Neural progenitor cell (in vitro differentiated cells): ENCODE results near the gene LYPD6B. TPM values are rescaled to one million over a fixed set of nuclear protein-coding genes. Genes with fewer than 3 reads are reported as not detected.

ENCODE experiments used
- DNase-seq: peaks from one replicate; pipeline ENCODE4 v3.0.0-alpha.2; 2016; ENCODE audit warnings: low spot score
- H2AFZ ChIP-seq: fragments of 200-600 bp; sonication (generic); replicated peaks from 2 replicates; pipeline ENCODE4 v1.6.1; 2016; ENCODE audit warnings: antibody characterized with exemption
- H3F3A ChIP-seq: fragments of 200-600 bp; sonication (generic); 2 replicates; pipeline ENCODE4 v1.6.1; 2016; ENCODE audit warnings: antibody characterized with exemption, low read depth
- H3K27ac ChIP-seq: fragments of 200-600 bp; sonication (generic); 2 replicates; pipeline ENCODE4 v1.5.1; 2016; ENCODE audit warnings: mild to moderate bottlenecking
- H3K27me3 ChIP-seq: fragments of 200-600 bp; sonication (generic); 2 replicates; pipeline ENCODE4 v1.6.1; 2016; ENCODE audit warnings: mild to moderate bottlenecking, moderate library complexity
- H3K36me3 ChIP-seq: fragments of 200-600 bp; sonication (generic); 2 replicates; pipeline ENCODE4 v1.5.1; 2016
- H3K4me1 ChIP-seq: fragments of 200-600 bp; sonication (generic); 2 replicates; pipeline ENCODE4 v1.6.1; 2016; ENCODE audit warnings: mixed run types
- H3K4me2 ChIP-seq: fragments of 200-600 bp; sonication (generic); 2 replicates; pipeline ENCODE4 v1.6.1; 2016
- H3K4me3 ChIP-seq: fragments of 200-600 bp; sonication (generic); 2 replicates; pipeline ENCODE4 v1.5.1; 2016
- H3K79me2 ChIP-seq: fragments of 200-600 bp; sonication (generic); 2 replicates; pipeline ENCODE4 v1.6.1; 2016; ENCODE audit warnings: low read depth
- H3K9ac ChIP-seq: fragments of 200-600 bp; sonication (generic); 2 replicates; pipeline ENCODE4 v1.6.1; 2016
- H3K9me3 ChIP-seq: fragments of 200-600 bp; sonication (generic); 2 replicates; pipeline ENCODE4 v1.5.1; 2016; ENCODE audit warnings: low read depth
- H4K20me1 ChIP-seq: fragments of 200-600 bp; sonication (generic); 2 replicates; pipeline ENCODE4 v1.6.1; 2016; ENCODE audit warnings: low read depth
- H3K27ac Mint-ChIP-seq: 3 replicates; pipeline ENCODE4 v1.8.0; 2021; ENCODE audit warnings: mixed read lengths
- H3K27me3 Mint-ChIP-seq: 2 replicates; pipeline ENCODE4 v1.8.0; 2022; ENCODE audit warnings: low read depth, mild to moderate bottlenecking, inconsistent platforms, moderate library complexity, mixed read lengths; ENCODE audit not compliant: insufficient read depth
- H3K36me3 Mint-ChIP-seq: 3 replicates; pipeline ENCODE4 v1.8.0; 2021; ENCODE audit warnings: mixed read lengths
- H3K4me1 Mint-ChIP-seq: 3 replicates; pipeline ENCODE4 v1.8.0; 2021; ENCODE audit warnings: mixed read lengths
- H3K4me3 Mint-ChIP-seq: 3 replicates; pipeline ENCODE4 v1.8.0; 2021; ENCODE audit warnings: mild to moderate bottlenecking, moderate library complexity, mixed read lengths
- H3K9me3 Mint-ChIP-seq: 3 replicates; pipeline ENCODE4 v1.8.0; 2020; ENCODE audit warnings: mixed read lengths
- CTCF ChIP-seq: fragments of 200-600 bp; sonication (generic); IDR thresholded peaks from 2 replicates; pipeline ENCODE4 v1.5.1; 2017; ENCODE audit warnings: antibody characterized with exemption, mild to moderate bottlenecking
- EZH2 ChIP-seq: fragments of 200-600 bp; sonication (generic); IDR thresholded peaks from 2 replicates; pipeline ENCODE4 v1.6.1; 2017; ENCODE audit warnings: antibody characterized with exemption, mild to moderate bottlenecking, moderate library complexity
- EZH2phosphoT487 ChIP-seq: fragments of 200-600 bp; sonication (generic); IDR thresholded peaks from 2 replicates; pipeline ENCODE4 v1.6.1; 2017; ENCODE audit warnings: antibody characterized with exemption
- total RNA-seq: library from RNA; depleted of rRNA; stranded (reverse); fragments of >200 nt; gene quantifications from 2 replicates; pipeline ENCODE4 v1.2.3, GENCODE V29; 2015; ENCODE audit warnings: low replicate concordance

LYPD6B gene
- total RNA-seq, 1 donor from 2014 or later = not detected

GRCh38 chr2:149056541-149057255, 18.2 kb downstream of the LYPD6B start:
- Histone ChIP-seq H3K9ac (no peak overlapping the region), H3K9me3 (no peaks in the 10 kb centered on the region), H3F3A (no peaks in the 10 kb centered on the region), H3K4me1 (no peaks in the 10 kb centered on the region), H3K79me2 (no peaks in the 10 kb centered on the region), H2AFZ (no peak overlapping the region), H3K36me3 (no peaks in the 10 kb centered on the region), H3K27me3 (no peaks in the 10 kb centered on the region), H3K27ac (no peak overlapping the region), H4K20me1 (no peaks in the 10 kb centered on the region), H3K4me2 (no peak overlapping the region), H3K4me3 (no peak overlapping the region)
- H3K27me3 Mint-ChIP-seq = peaks cover 2% of the 10 kb centered on the region
- H3K9me3 Mint-ChIP-seq = no peaks in the 10 kb centered on the region
- H3K4me3 Mint-ChIP-seq = no peak overlapping the region
- no peak for DNase-seq
- TF ChIP-seq EZH2phosphoT487 (no peak), CTCF (no peak)
- H3K36me3 Mint-ChIP-seq = no peaks in the 10 kb centered on the region
- H3K27ac Mint-ChIP-seq = no peak overlapping the region
- H3K4me1 Mint-ChIP-seq = peaks cover 2% of the 10 kb centered on the region

- H2AFZ ChIP-seq = no peak overlapping the region
Observed at GRCh38 chr2:149057401-149057800, 18.9 kb downstream of the LYPD6B start.

GRCh38 chr2:149058936-149059335, 20.4 kb downstream of the LYPD6B start:
- Histone ChIP-seq H3K27me3 (no peaks in the 10 kb centered on the region), H3K36me3 (no peaks in the 10 kb centered on the region), H3K4me2 (no peak overlapping the region), H4K20me1 (no peaks in the 10 kb centered on the region), H3K4me3 (no peak overlapping the region), H3K27ac (no peak overlapping the region), H2AFZ (no peak overlapping the region), H3K9ac (no peak overlapping the region), H3K9me3 (no peaks in the 10 kb centered on the region), H3F3A (no peaks in the 10 kb centered on the region), H3K79me2 (no peaks in the 10 kb centered on the region), H3K4me1 (no peaks in the 10 kb centered on the region)
- Mint-ChIP-seq H3K27me3 (peaks cover 2% of the 10 kb centered on the region), H3K27ac (no peak overlapping the region), H3K4me3 (no peak overlapping the region), H3K4me1 (peaks cover 2% of the 10 kb centered on the region), H3K36me3 (no peaks in the 10 kb centered on the region), H3K9me3 (no peaks in the 10 kb centered on the region)
- DNase-seq = no peak
- no peak for TF ChIP-seq EZH2
- no peak for TF ChIP-seq EZH2phosphoT487
- TF ChIP-seq CTCF = no peak

More at GRCh38 chr2:149057401-149057800, 18.9 kb downstream of the LYPD6B start:
- H3K4me1 Mint-ChIP-seq = peaks cover 2% of the 10 kb centered on the region
- no peaks in the 10 kb centered on the region for H3K36me3 ChIP-seq
- H3K36me3 Mint-ChIP-seq = no peaks in the 10 kb centered on the region
- no peaks in the 10 kb centered on the region for H3F3A ChIP-seq
- no peak overlapping the region for H3K27ac ChIP-seq
- TF ChIP-seq EZH2 (no peak), CTCF (no peak), EZH2phosphoT487 (no peak)
- no peak overlapping the region for H3K9ac ChIP-seq
- no peaks in the 10 kb centered on the region for H3K79me2 ChIP-seq
- no peak overlapping the region for H3K4me2 ChIP-seq
- DNase-seq = no peak
- H3K4me1 ChIP-seq = no peaks in the 10 kb centered on the region
- H3K27me3 ChIP-seq = no peaks in the 10 kb centered on the region
- no peaks in the 10 kb centered on the region for H4K20me1 ChIP-seq
- H3K9me3 ChIP-seq = no peaks in the 10 kb centered on the region
- H3K4me3 ChIP-seq = no peak overlapping the region
- no peaks in the 10 kb centered on the region for H3K9me3 Mint-ChIP-seq
- peaks cover 2% of the 10 kb centered on the region for H3K27me3 Mint-ChIP-seq
- H3K4me3 Mint-ChIP-seq = no peak overlapping the region
- no peak overlapping the region for H3K27ac Mint-ChIP-seq
